ENCODE results near the gene SYTL5.
"Not testable (repeated sequence)": the region's sequence is repeated elsewhere in the genome, so short reads cannot be mapped to it uniquely, and the experiment has no call there.

The SYTL5 gene

GRCh38 chrX:38006291-38006690 is at the start of gene SYTL5:
Gene SYTL5 (plus strand): TSS chrX:38006553. CDS start chrX:38033890, 27,337 bp downstream.
- DNase-seq, result no peak

GRCh38 chrX:37958525-37959211 is 47.7 kb upstream of the SYTL5 start:
- DNase-seq, result no peak

- DNase-seq, result no peak
Observed at GRCh38 chrX:37959212-37960021, 46.9 kb upstream of the SYTL5 start.

GRCh38 chrX:37961118-37961517 is 45.2 kb upstream of the SYTL5 start:
- no peak for DNase-seq

- DNase-seq, result no peak
Observed at GRCh38 chrX:37967714-37968113, 38.6 kb upstream of the SYTL5 start.

- DNase-seq, result no peak
Observed at GRCh38 chrX:37975421-37975820, 30.9 kb upstream of the SYTL5 start.

- DNase-seq, result no peak
Observed at GRCh38 chrX:37976153-37976552, 30.2 kb upstream of the SYTL5 start.

- DNase-seq, result no peak
Observed at GRCh38 chrX:37984880-37985279, 21.5 kb upstream of the SYTL5 start.

GRCh38 chrX:37986893-37987292 is 19.5 kb upstream of the SYTL5 start:
- DNase-seq, result no peak

GRCh38 chrX:37989304-37989703 is 17.0 kb upstream of the SYTL5 start:
- DNase-seq, result no peak

GRCh38 chrX:37991303-37991702 is 15.1 kb upstream of the SYTL5 start:
- not testable (repeated sequence) for DNase-seq

- DNase-seq, result no peak
Observed at GRCh38 chrX:37993176-37993575, 13.2 kb upstream of the SYTL5 start.

GRCh38 chrX:37993837-37994619 is 12.3 kb upstream of the SYTL5 start:
- no peak for DNase-seq

- DNase-seq, result no peak
Observed at GRCh38 chrX:37995428-37995827, 10.9 kb upstream of the SYTL5 start.

GRCh38 chrX:37997096-37997495 is 9.3 kb upstream of the SYTL5 start:
- DNase-seq, result no peak

GRCh38 chrX:37998586-37999262 is 7.6 kb upstream of the SYTL5 start:
- DNase-seq, result no peak

- no peak for DNase-seq
Observed at GRCh38 chrX:38000706-38001105, 5.6 kb upstream of the SYTL5 start.

- DNase-seq, result no peak
Observed at GRCh38 chrX:38004046-38004445, 2.3 kb upstream of the SYTL5 start.

- no peak for DNase-seq
Observed at GRCh38 chrX:38006778-38007177, 425 bp downstream of the SYTL5 start.

GRCh38 chrX:38008658-38009057 is 2.3 kb downstream of the SYTL5 start:
- no peak for DNase-seq

GRCh38 chrX:38009641-38010040 is 3.3 kb downstream of the SYTL5 start:
- DNase-seq, result no peak

GRCh38 chrX:38018766-38019425 is 12.5 kb downstream of the SYTL5 start:
- no peak for DNase-seq
